K562 (cell line): Measurements from ENCODE around the gene UNC5B. TPM values are rescaled to one million over a fixed set of nuclear protein-coding genes. Genes with fewer than 3 reads are reported as not detected.

Source experiments
- ATAC-seq: fragments of 200-7000 bp; cut with Tn5 transposase; 3 replicates; pipeline ENCODE4 v1.9.1; 2020; ENCODE audit warnings: moderate library complexity
- BruUV-seq: library from RNA; stranded (reverse); fragments of 400-500 nt; replicated peaks from 2 replicates; lab custom pipeline; 2021; lab: Mats Ljungman, UMichigan
- CTCF ChIA-PET: fragments of 300-600 bp; formaldehyde crosslinking; extraction: SDS; loops from one replicate; lab custom pipeline; 2021; ENCODE audit warnings: low intra/inter-chr PET ratio; lab: Yijun Ruan, JAX
- POLR2A ChIA-PET: fragments of 300-600, 350-650 bp; sonication (Branson Sonifier 250); formaldehyde crosslinking; extraction: SDS; loops from one replicate; lab custom pipeline; 2021; ENCODE audit warnings: antibody characterized with exemption, inconsistent platforms; lab: Yijun Ruan, JAX
- DNase-seq, 4 experiments: peaks; one replicate each; pipeline versions ENCODE4 v3.0.0 to v3.0.0-alpha.2; 2011 to 2018; ENCODE audit warnings: low spot score in 3 of 4, mixed read lengths in 3 of 4; ENCODE audit errors: extremely low read depth in 1 of 4
- FAIRE-seq: peaks from 2 replicates; lab custom pipeline; 2011; peaks lifted over from hg19 to GRCh38; lab: Jason Lieb, UNC
- H2AFZ ChIP-seq: 2 replicates; pipeline ENCODE4 v1.6.0; 2011; ENCODE audit warnings: low read depth, low read length, control low read depth, inconsistent platforms
- H3K27ac ChIP-seq: fragments of 200-600 bp; 3 replicates; pipeline ENCODE4 v1.8.0; 2011; ENCODE audit warnings: low read depth, mild to moderate bottlenecking, control low read depth, inconsistent platforms, low read length, moderate library complexity, mixed read lengths; ENCODE audit errors: extremely low read depth
- H3K27me3 ChIP-seq, 2 experiments: fragments of 300-600 bp in 1 of 2; 2 replicates in 1 of 2; 3 replicates in 1 of 2; pipeline versions ENCODE4 v1.6.0 to v1.8.0; 2011; ENCODE audit warnings: inconsistent platforms in 2 of 2, low read length in 2 of 2, mild to moderate bottlenecking in 1 of 2, mixed read lengths in 1 of 2, moderate library complexity in 1 of 2; ENCODE audit not compliant: control insufficient read depth in 2 of 2, insufficient read depth in 2 of 2
- H3K36me3 ChIP-seq: fragments of 300-600 bp; 3 replicates; pipeline ENCODE4 v1.8.0; 2011; ENCODE audit warnings: mild to moderate bottlenecking, low read length, inconsistent platforms; ENCODE audit not compliant: control insufficient read depth, insufficient read depth
- H3K4me1 ChIP-seq, 2 experiments: fragments of 200-600 bp in 1 of 2; replicated peaks in 1 of 2; 2 replicates in 1 of 2; 3 replicates in 1 of 2; pipeline versions ENCODE4 v1.5.1 to v1.8.0; 2011; ENCODE audit warnings: inconsistent platforms in 2 of 2, low read length in 2 of 2, mild to moderate bottlenecking in 1 of 2, mixed read lengths in 1 of 2, moderate library complexity in 1 of 2; ENCODE audit not compliant: control insufficient read depth in 2 of 2, insufficient read depth in 2 of 2
- H3K4me2 ChIP-seq: 2 replicates; pipeline ENCODE4 v1.6.1; 2011; ENCODE audit warnings: low read length, control low read depth, inconsistent platforms, mixed read lengths; ENCODE audit not compliant: insufficient read depth
- H3K4me3 ChIP-seq: fragments of 200-600 bp; sonication (generic), shearing (Covaris generic); 2 replicates; pipeline ENCODE4 v1.5.1; 2016; ENCODE audit warnings: control low read depth, inconsistent platforms
- H3K79me2 ChIP-seq: fragments of 200-600 bp; 3 replicates; pipeline ENCODE4 v1.8.0; 2011; ENCODE audit warnings: low read length, inconsistent platforms; ENCODE audit not compliant: control insufficient read depth, insufficient read depth
- H3K9ac ChIP-seq, 2 experiments: 2 replicates each; pipeline versions ENCODE4 v1.6.0 to v1.6.1; 2011; ENCODE audit warnings: low read depth in 2 of 2, low read length in 2 of 2, control low read depth in 1 of 2, inconsistent platforms in 1 of 2, mild to moderate bottlenecking in 1 of 2, mixed read lengths in 1 of 2; ENCODE audit not compliant: insufficient read depth in 1 of 2
- H3K9me1 ChIP-seq: one replicate; pipeline ENCODE4 v1.6.0; 2011; ENCODE audit warnings: inconsistent platforms, mild to moderate bottlenecking, low read length, moderate library complexity; ENCODE audit not compliant: control insufficient read depth, insufficient read depth
- H3K9me3 ChIP-seq: replicated peaks from 2 replicates; pipeline ENCODE4 v1.5.1; 2011; ENCODE audit warnings: low read depth, low read length, inconsistent platforms; ENCODE audit not compliant: control insufficient read depth, insufficient read depth
- H4K20me1 ChIP-seq: replicated peaks from 2 replicates; pipeline ENCODE4 v1.6.1; 2011; ENCODE audit warnings: low read length, inconsistent platforms, mixed read lengths; ENCODE audit not compliant: control insufficient read depth, insufficient read depth
- ARID2 ChIP-seq: fragments of 450-650 bp; IDR thresholded peaks from 2 replicates; pipeline ENCODE4 v1.6.1; 2017; ENCODE audit warnings: antibody characterized with exemption, mild to moderate bottlenecking
- BCL6 ChIP-seq: fragments of 250-450 bp; sonication (Bioruptor Pico); IDR thresholded peaks from 2 replicates; pipeline ENCODE4 v1.4.0; 2020
- BDP1 ChIP-seq: IDR thresholded peaks from 3 replicates; pipeline ENCODE4 v1.6.1; 2011; ENCODE audit not compliant: insufficient read length, insufficient read depth
- CBX3 ChIP-seq, 2 experiments: IDR thresholded peaks; 1 replicate in 1 of 2; 2 replicates in 1 of 2; pipeline ENCODE4 v1.6.1; 2012; ENCODE audit warnings: inconsistent platforms in 2 of 2, low read length in 2 of 2, borderline replicate concordance in 1 of 2, control low read depth in 1 of 2
- DPF2 ChIP-seq: fragments of 450-650 bp; IDR thresholded peaks from 2 replicates; pipeline ENCODE4 v1.6.1; 2016
- EP300 ChIP-seq: IDR thresholded peaks from 2 replicates; pipeline ENCODE4 v1.6.1; 2012; ENCODE audit warnings: low read length, improper control_type of control experiment
- GABPB2 ChIP-seq: fragments of 250-450 bp; sonication (Bioruptor Pico); conservative IDR thresholded peaks from 2 replicates; pipeline ENCODE4 v1.5.1; 2021; ENCODE audit warnings: mild to moderate bottlenecking
- GTF2E2 ChIP-seq: fragments of 200-800 bp; sonication (Bioruptor generic); IDR thresholded peaks from 2 replicates; pipeline ENCODE4 v1.6.1; 2016; ENCODE audit warnings: missing genetic modification characterization, missing compliant biosample characterization
- GTF2F1 ChIP-seq: IDR thresholded peaks from 2 replicates; pipeline ENCODE4 v1.6.1; 2011; ENCODE audit warnings: low read depth, low read length, improper control_type of control experiment
- JUNB ChIP-seq: fragments of 450-650 bp; formaldehyde crosslinking; conservative IDR thresholded peaks from 2 replicates; pipeline ENCODE4 v1.4.0; 2020; ENCODE audit warnings: mild to moderate bottlenecking
- KDM2B ChIP-seq: fragments of 250-450 bp; sonication (Bioruptor Pico); IDR thresholded peaks from 2 replicates; pipeline ENCODE4 v1.8.0; 2021; ENCODE audit warnings: mild to moderate bottlenecking, moderate library complexity
- MAFK ChIP-seq: IDR thresholded peaks from 2 replicates; pipeline ENCODE4 v1.6.1; 2011; ENCODE audit warnings: low read length, improper control_type of control experiment
- MEIS2 ChIP-seq: fragments of 450-650 bp; IDR thresholded peaks from 2 replicates; pipeline ENCODE4 v1.6.1; 2014; ENCODE audit warnings: mild to moderate bottlenecking; ENCODE audit not compliant: partially characterized antibody
- NR2C2 ChIP-seq, 2 experiments: fragments of 200-800 bp in 1 of 2; sonication (Bioruptor generic) in 1 of 2; sonication (generic) in 1 of 2; formaldehyde crosslinking in 1 of 2; IDR thresholded peaks; 2 replicates each; pipeline versions ENCODE4 v1.6.1 to v1.8.0; 2016 to 2022; ENCODE audit warnings: mild to moderate bottlenecking in 1 of 2, missing compliant biosample characterization in 1 of 2, missing genetic modification characterization in 1 of 2, missing genetic modification reagents in 1 of 2
- POLR2G ChIP-seq: fragments of 200-400 bp; formaldehyde crosslinking; IDR thresholded peaks from 2 replicates; pipeline ENCODE4 v1.6.1; 2017; ENCODE audit warnings: low read depth, mild to moderate bottlenecking, antibody characterized with exemption, low read length, moderate library complexity
- RBBP5 ChIP-seq: fragments of 200-600 bp; sonication (generic); IDR thresholded peaks from 2 replicates; pipeline ENCODE4 v1.6.1; 2012; ENCODE audit warnings: borderline replicate concordance, mild to moderate bottlenecking, low read length, control low read depth, inconsistent platforms; ENCODE audit not compliant: insufficient read depth, poor library complexity, severe bottlenecking
- STAT5B ChIP-seq: fragments of 250-450 bp; sonication (Bioruptor Pico); IDR thresholded peaks from 2 replicates; pipeline ENCODE4 v1.8.0; 2021; ENCODE audit warnings: mild to moderate bottlenecking, inconsistent platforms
- ZC3H8 ChIP-seq: fragments of 450-650 bp; IDR thresholded peaks from 2 replicates; pipeline ENCODE4 v1.6.1; 2017
- ZEB2 ChIP-seq: fragments of 450-650 bp; IDR thresholded peaks from 2 replicates; pipeline ENCODE4 v1.6.1; 2016
- ZNF134 ChIP-seq: fragments of 250-450 bp; sonication (Bioruptor Pico); conservative IDR thresholded peaks from 2 replicates; pipeline ENCODE4 v1.4.0; 2020
- ZNF695 ChIP-seq: fragments of 450-650 bp; formaldehyde crosslinking; IDR thresholded peaks from 2 replicates; pipeline ENCODE4 v1.4.0; 2020; ENCODE audit warnings: mild to moderate bottlenecking, moderate library complexity
- WGBS: fragments of 100-300 bp; shearing (Covaris generic); methylation state at CpG from one replicate; pipeline ENCODE4 v1.1.6; 2016; ENCODE audit warnings: low coverage, mixed read lengths; ENCODE audit not compliant: insufficient coverage; ENCODE audit errors: missing lambda C conversion rate; 5-methylcytosine and 5-hydroxymethylcytosine counted together
- in situ Hi-C: fragments of 300-500 bp; cut with MboI; formaldehyde crosslinking; loops from 4 replicates; pipeline ENCODE4 v1.15.0; 2018; ENCODE audit warnings: inconsistent platforms, mixed read lengths
- intact Hi-C: fragments of 100-400 bp; cut with micrococcal nuclease; formaldehyde crosslinking; loops from 2 replicates; pipeline ENCODE4 v1.14.2; 2022
- polyA plus RNA-seq, 8 experiments: library from polyadenylated mRNA; depleted of rRNA in 4 of 8; stranded (reverse) in 5 of 8; unstranded in 3 of 8; fragments of >200 nt; fragmentation: Nextera tagmentation in 2 of 8; fragmentation: Illumina TruSeq in 1 of 8; extraction: Ambion mirVana in 2 of 8; extraction: Trizol in 1 of 8; gene quantifications; 2 replicates each; pipeline versions ENCODE4 v1.2.1 to v1.2.3, GENCODE V29; 2011 to 2014; ENCODE audit warnings: inconsistent platforms in 1 of 8, missing spikeins in 1 of 8
- total RNA-seq, 7 experiments: library from RNA; depleted of rRNA in 6 of 7; stranded (reverse); fragments of >200 nt in 6 of 7; fragmentation: Illumina TruSeq in 2 of 7; extraction: Trizol in 2 of 7; gene quantifications; 2 replicates each; pipeline versions ENCODE4 v1.2.1 to v1.2.3, GENCODE V29; 2011 to 2021; ENCODE audit warnings: low replicate concordance in 1 of 7
- TF ChIP-seq, protein P1 (sequence below): fragments of 450-650 bp; IDR thresholded peaks from 2 replicates; pipeline ENCODE4 v1.7.0; 2016; ENCODE audit warnings: borderline replicate concordance
- TF ChIP-seq, protein P2 (sequence below): fragments of 450-650 bp; IDR thresholded peaks from 2 replicates; pipeline ENCODE4 v1.6.1; 2018; ENCODE audit warnings: mild to moderate bottlenecking, low read depth; ENCODE audit not compliant: partially characterized antibody

UNC5B gene
- total and polyA plus RNA-seq, 9 of the 15 experiments (the other 6 are each of a cell fraction or from before 2014, with no cell fraction given) = 0.10 to 8.4 (median 2.1) TPM

DNA sequence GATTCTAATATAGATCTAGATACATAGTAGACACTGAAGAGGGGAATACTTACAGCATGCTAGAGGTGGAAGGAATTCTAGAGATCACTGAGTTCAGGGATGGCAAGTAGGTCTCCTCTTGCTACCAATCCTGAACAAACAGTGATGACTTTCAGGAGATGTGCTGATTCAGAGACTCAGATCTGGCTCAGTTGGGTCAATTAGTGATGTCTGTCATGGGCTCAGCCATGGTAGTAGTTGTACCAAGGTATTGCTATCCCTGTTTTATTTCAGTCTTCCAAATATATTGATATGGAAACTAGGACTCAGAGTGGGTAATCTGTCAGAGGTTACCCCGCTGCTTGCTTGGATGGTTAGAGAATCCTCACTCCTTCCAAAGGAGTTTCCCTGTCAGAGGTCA, 38.5 kb downstream of the UNC5B start:
- BruUV-seq = no TSS peak
- ATAC-seq (no peak), DNase-seq (no peak), FAIRE-seq (peak; percentile 49)
- no peaks in the 10 kb centered on the region for H3K79me2 ChIP-seq
- 7% methylated on average over 1 of the region's 1 CpG for WGBS
- no peak overlapping the region for H3K4me2 ChIP-seq
- CTCF ChIA-PET = no interaction called here
- in situ Hi-C loops (no loop called here), intact Hi-C loops (no loop called here)
- H4K20me1 ChIP-seq = peaks cover 5% of the 10 kb centered on the region; the same call in 1 of the 2 replicates
- H2AFZ ChIP-seq = no peak overlapping the region
- H3K27ac ChIP-seq = no peak overlapping the region
- peaks cover 11 to 20% of the 10 kb centered on the region in 2 experiments for H3K4me1 ChIP-seq
- no peak overlapping the region for H3K9ac ChIP-seq
- H3K9me3 ChIP-seq = no peaks in the 10 kb centered on the region
- H3K36me3 ChIP-seq = no peaks in the 10 kb centered on the region
- H3K4me3 ChIP-seq = no peak overlapping the region
- peaks cover 0 to 34% of the 10 kb centered on the region in 2 experiments; a peak in 2 of 5 replicates for H3K27me3 ChIP-seq
- POLR2A ChIA-PET = no interaction called here
- H3K9me1 ChIP-seq = no peaks in the 10 kb centered on the region
- TF ChIP-seq, protein P1, sequence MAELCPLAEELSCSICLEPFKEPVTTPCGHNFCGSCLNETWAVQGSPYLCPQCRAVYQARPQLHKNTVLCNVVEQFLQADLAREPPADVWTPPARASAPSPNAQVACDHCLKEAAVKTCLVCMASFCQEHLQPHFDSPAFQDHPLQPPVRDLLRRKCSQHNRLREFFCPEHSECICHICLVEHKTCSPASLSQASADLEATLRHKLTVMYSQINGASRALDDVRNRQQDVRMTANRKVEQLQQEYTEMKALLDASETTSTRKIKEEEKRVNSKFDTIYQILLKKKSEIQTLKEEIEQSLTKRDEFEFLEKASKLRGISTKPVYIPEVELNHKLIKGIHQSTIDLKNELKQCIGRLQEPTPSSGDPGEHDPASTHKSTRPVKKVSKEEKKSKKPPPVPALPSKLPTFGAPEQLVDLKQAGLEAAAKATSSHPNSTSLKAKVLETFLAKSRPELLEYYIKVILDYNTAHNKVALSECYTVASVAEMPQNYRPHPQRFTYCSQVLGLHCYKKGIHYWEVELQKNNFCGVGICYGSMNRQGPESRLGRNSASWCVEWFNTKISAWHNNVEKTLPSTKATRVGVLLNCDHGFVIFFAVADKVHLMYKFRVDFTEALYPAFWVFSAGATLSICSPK = no peak
- TF ChIP-seq GABPB2 (CRISPR knock-in tag) (no peak), ZEB2 (no peak), STAT5B (CRISPR knock-in tag) (no peak), ZNF134 (CRISPR knock-in tag) (no peak), GTF2E2 (tag) (no peak), KDM2B (CRISPR knock-in tag) (no peak), BCL6 (CRISPR knock-in tag) (no peak), DPF2 (no peak), CBX3 (IDR thresholded peaks at IDR 0.05; ENCODE audit: borderline replicate concordance in 1 of 2, low read length in 2 of 2) (no peak), POLR2G (no peak), MAFK (peak; percentile 70), MEIS2 (no peak), RBBP5 (no peak), ZNF695 (CRISPR knock-in tag) (no peak), EP300 (no peak), GTF2F1 (no peak), BDP1 (no peak), ARID2 (no peak), JUNB (no peak), ZC3H8 (no peak), NR2C2 (CRISPR knock-in tag; IDR thresholded peaks at IDR 0.05) (no peak), NR2C2 (tag; IDR thresholded peaks at IDR 0.05) (no peak)
- TF ChIP-seq, protein P2, sequence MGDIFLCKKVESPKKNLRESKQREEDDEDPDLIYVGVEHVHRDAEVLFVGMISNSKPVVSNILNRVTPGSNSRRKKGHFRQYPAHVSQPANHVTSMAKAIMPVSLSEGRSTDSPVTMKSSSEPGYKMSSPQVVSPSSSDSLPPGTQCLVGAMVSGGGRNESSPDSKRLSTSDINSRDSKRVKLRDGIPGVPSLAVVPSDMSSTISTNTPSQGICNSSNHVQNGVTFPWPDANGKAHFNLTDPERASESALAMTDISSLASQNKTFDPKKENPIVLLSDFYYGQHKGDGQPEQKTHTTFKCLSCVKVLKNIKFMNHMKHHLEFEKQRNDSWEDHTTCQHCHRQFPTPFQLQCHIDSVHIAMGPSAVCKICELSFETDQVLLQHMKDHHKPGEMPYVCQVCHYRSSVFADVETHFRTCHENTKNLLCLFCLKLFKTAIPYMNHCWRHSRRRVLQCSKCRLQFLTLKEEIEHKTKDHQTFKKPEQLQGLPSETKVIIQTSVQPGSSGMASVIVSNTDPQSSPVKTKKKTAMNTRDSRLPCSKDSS = no peak
